Measurements from ENCODE around the gene SERHL2.
"Not testable (repeated sequence)": the region's sequence is repeated elsewhere in the genome, so short reads cannot be mapped to it uniquely, and the experiment has no call there.

The SERHL2 gene

GRCh38 chr22:42574046-42574445, 20.3 kb downstream of the SERHL2 start:
- DNase-seq (ENCODE audit: low read depth) = not testable (repeated sequence)

- DNase-seq (ENCODE audit: low read depth) = not testable (repeated sequence)
Observed at GRCh38 chr22:42574468-42574867, 20.7 kb downstream of the SERHL2 start.

- DNase-seq (ENCODE audit: low read depth) = not testable (repeated sequence)
Observed at GRCh38 chr22:42575996-42576574, 22.3 kb downstream of the SERHL2 start.

- DNase-seq (ENCODE audit: low read depth) = not testable (repeated sequence)
Observed at GRCh38 chr22:42577141-42577540, 23.4 kb downstream of the SERHL2 start.

- no peak for DNase-seq (ENCODE audit: low read depth)
Observed at GRCh38 chr22:42577623-42578240, 24.0 kb downstream of the SERHL2 start.

- DNase-seq (ENCODE audit: low read depth) = not testable (repeated sequence)
Observed at GRCh38 chr22:42580040-42580439, 26.3 kb downstream of the SERHL2 start.

GRCh38 chr22:42581194-42581761, 27.5 kb downstream of the SERHL2 start:
- DNase-seq (ENCODE audit: low read depth) = not testable (repeated sequence)

GRCh38 chr22:42581762-42582716, 28.3 kb downstream of the SERHL2 start:
- peak; percentile 78 for DNase-seq (ENCODE audit: low read depth)

- DNase-seq (ENCODE audit: low read depth) = no peak
Observed at GRCh38 chr22:42582987-42583386, 29.2 kb downstream of the SERHL2 start.

- DNase-seq (ENCODE audit: low read depth) = no peak
Observed at GRCh38 chr22:42584364-42584940, 30.7 kb downstream of the SERHL2 start.

- DNase-seq (ENCODE audit: low read depth) = no peak
Observed at GRCh38 chr22:42585096-42585495, 31.3 kb downstream of the SERHL2 start.

- DNase-seq (ENCODE audit: low read depth) = no peak
Observed at GRCh38 chr22:42586381-42586780, 32.6 kb downstream of the SERHL2 start.

GRCh38 chr22:42587588-42588175, 33.9 kb downstream of the SERHL2 start:
- DNase-seq (ENCODE audit: low read depth) = no peak

- DNase-seq (ENCODE audit: low read depth) = no peak
Observed at GRCh38 chr22:42591987-42592386, 38.2 kb downstream of the SERHL2 start.

GRCh38 chr22:42595434-42595833, 41.7 kb downstream of the SERHL2 start:
- DNase-seq (ENCODE audit: low read depth) = no peak

GRCh38 chr22:42596336-42596735, 42.6 kb downstream of the SERHL2 start:
- DNase-seq (ENCODE audit: low read depth) = no peak

- DNase-seq (ENCODE audit: low read depth) = no peak
Observed at GRCh38 chr22:42596863-42597530, 43.2 kb downstream of the SERHL2 start.

- DNase-seq (ENCODE audit: low read depth) = no peak
Observed at GRCh38 chr22:42601879-42602465, 48.2 kb downstream of the SERHL2 start.

- DNase-seq (ENCODE audit: low read depth) = no peak
Observed at GRCh38 chr22:42602470-42602869, 48.7 kb downstream of the SERHL2 start.

GRCh38 chr22:42603427-42603826, 49.7 kb downstream of the SERHL2 start:
- no peak for DNase-seq (ENCODE audit: low read depth)

- DNase-seq (ENCODE audit: low read depth) = no peak
Observed at GRCh38 chr22:42604403-42604802, 50.6 kb downstream of the SERHL2 start.
